HG03025 (cell line): Measurements from ENCODE around the gene SIGLEC12.
"Not testable (repeated sequence)": the region's sequence is repeated elsewhere in the genome, so short reads cannot be mapped to it uniquely, and the experiment has no call there.

Source experiments
- ATAC-seq: cut with Tn5 transposase; IDR thresholded peaks from one replicate; pipeline ENCODE4 v1.9.1; 2021; ENCODE audit warnings: mild to moderate bottlenecking, moderate library complexity; ENCODE audit not compliant: unreplicated experiment, low FRiP score

SIGLEC12 gene

DNA sequence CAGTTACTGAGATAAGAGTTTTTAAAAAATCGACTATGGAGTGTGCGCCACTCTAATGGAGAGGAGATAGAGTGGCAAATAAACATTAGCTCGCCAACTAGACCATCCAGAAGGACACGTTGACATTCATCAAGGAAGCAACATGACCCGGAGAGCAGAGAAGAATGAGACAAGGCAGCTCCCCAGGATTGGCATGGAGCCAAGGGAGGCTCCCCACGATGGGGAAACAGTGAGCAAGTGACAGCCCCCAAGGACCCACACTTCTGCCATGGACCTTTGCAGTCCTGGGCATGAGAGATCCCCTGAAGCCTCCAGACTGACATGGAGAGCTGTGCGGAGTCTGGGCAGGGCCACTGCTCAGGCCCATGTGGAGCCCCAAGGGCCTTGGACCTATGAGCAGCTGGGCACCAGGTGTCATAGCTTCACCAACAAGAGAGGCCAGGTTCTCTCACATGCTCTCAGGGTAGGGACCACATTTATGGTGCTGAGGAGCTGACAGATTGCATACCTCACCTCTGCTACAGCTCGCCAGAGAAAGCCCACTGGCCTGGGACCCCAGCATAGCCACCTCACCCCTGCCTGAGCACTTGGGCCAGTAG lies 23.2 kb upstream of the SIGLEC12 start:
- ATAC-seq, result no peak

- ATAC-seq, result no peak
Observed at GRCh38 chr19:51521781-51522180, 20.2 kb upstream of the SIGLEC12 start.

GRCh38 chr19:51521357-51521756 lies 19.8 kb upstream of the SIGLEC12 start:
- ATAC-seq, result no peak

- ATAC-seq, result no peak
Observed at GRCh38 chr19:51520728-51521127, 19.1 kb upstream of the SIGLEC12 start.

DNA sequence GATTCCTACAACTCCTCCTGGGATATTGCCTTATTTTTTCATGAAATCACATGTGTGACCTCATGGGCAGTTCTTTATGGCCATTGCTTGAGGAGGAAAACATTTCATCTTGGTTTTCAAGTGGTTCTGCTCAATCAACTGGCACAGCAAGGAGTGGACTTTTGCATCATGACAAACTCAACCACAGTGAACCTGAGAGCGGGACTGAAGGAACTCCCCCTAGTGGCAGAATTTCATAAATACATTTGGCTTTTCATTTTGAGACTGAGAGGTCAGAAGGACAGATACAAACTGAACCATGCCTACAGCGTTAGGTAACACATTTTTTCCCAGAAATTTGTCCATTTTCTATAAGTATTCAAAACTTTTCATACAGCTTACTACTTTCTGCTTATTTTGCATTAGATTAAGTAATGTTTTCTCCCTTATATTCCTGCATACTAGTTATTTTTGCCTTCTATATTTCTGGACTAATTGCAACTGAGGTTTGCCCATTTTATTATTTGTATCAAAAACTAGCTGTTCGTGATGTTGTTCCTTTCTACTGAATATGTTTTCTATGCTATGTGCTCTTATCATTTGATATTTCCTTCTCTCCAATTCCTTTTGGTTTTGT lies 13.4 kb upstream of the SIGLEC12 start:
- no peak for ATAC-seq

- ATAC-seq, result no peak
Observed at GRCh38 chr19:51513968-51514367, 12.4 kb upstream of the SIGLEC12 start.

- ATAC-seq, result no peak
Observed at GRCh38 chr19:51511353-51511752, 9.8 kb upstream of the SIGLEC12 start.

GRCh38 chr19:51509823-51510660 lies 8.4 kb upstream of the SIGLEC12 start:
- ATAC-seq, result no peak

- no peak for ATAC-seq
Observed at GRCh38 chr19:51508059-51508733, 6.6 kb upstream of the SIGLEC12 start.

DNA sequence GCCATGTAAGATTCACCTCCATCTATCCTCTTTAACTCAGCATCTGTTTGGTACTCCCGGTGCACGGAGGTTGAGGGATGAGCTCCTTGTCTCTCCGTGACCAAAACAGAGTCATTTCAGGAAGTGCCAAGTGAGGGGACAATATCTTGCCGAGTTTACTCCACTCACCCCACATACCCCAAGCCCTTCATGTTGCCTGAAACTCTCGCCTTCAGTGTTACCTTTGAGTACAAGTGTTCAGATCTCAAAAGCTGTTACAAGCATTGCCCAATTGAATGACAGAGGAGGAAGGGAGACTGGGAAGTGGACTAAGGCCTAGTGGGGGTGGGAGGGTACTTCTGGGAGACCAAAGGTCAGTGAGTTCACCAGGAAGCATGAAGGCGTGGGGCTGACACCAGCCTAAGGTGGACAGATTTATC lies 6.0 kb upstream of the SIGLEC12 start:
- no peak for ATAC-seq

- ATAC-seq, result no peak
Observed at GRCh38 chr19:51507192-51507591, 5.6 kb upstream of the SIGLEC12 start.

DNA sequence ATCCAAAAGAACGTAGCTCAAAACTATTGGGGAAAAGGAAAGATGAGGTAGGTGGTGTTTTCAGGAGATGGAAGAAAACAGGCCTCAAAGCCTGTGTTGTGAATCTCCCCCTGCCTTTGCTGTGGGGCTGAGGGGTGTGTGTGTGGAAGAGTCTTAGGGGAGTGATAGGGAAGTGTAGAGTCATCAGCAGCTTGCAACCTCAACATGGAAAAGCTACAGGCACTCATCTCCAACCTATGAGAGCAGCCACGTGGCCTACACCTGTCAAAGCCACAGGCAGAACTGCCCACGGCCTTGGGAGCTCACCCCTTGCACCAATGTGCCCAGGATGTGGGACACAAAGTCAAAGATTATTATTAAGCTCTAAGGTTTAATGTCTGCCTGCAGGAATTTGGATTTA lies 4.3 kb upstream of the SIGLEC12 start:
- ATAC-seq, result no peak

GRCh38 chr19:51503896-51504295 lies 2.3 kb upstream of the SIGLEC12 start:
- ATAC-seq, result no peak

DNA sequence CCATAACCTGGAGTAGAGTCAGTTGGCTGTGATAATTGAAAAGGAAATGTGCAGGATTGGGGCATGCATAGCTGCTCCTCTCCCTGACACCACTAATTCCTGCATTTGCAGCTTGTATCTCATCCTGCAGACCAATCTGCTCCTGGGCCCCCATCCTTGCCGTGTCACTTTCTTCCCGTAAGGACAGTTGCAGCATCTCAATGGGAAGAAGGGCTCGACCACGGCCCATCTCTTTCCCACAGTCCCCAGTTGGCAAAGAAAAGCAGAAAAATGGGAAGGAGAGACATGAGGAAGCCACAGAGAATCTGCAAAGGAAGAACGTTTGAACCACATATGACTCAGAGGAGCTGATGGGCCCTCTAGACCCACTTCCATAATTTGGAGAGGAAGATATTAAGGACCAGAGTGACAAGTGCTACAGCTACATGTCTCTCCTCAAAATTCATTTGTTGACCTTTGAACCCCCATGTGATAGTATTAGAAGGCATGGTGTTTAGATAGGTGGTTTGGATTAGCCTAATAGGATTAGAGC lies 1.8 kb upstream of the SIGLEC12 start:
- ATAC-seq, result no peak

DNA sequence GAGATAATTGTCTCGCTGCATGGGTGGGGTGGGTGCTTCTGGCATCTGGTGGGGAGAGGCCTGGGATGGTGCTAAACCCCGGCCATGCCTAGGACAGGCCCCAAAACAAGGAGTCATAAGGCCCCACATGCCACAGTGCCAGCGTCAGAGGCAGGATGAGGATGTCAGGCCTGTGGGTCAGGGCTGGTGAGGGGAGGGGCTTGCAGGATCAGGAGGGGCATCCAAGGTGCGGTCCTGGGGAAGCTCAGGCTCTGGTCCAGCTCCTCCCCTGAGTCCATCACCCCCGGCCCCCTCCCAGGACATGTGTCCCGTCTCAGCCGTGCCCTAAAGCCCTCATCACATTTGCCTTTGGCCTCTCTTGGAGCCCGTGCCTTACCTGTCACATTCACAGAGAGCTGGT lies 669 bp downstream of the SIGLEC12 start:
- ATAC-seq, result not testable (repeated sequence)

DNA sequence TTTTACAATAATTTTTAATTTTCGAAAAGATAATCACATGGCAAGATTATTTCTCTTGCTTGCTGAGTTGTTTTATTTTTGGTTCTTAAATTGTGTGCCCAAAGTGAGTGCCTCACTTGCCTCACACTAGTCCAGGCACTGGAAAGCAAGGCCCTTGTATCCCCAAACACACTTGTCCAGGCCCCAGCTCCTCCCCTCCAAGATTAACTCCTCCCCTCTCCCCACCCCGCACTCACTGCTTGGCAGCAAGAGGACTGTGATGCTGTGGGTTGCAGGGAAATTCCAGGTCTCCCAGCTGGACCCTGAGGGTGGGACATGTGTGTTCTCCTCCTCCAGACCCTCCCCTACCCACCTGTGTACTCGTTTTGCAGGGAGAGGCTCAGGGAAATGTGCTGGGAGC lies 3.9 kb downstream of the SIGLEC12 start:
- no peak for ATAC-seq

GRCh38 chr19:51493776-51494175 lies 7.8 kb downstream of the SIGLEC12 start:
- no peak for ATAC-seq

DNA sequence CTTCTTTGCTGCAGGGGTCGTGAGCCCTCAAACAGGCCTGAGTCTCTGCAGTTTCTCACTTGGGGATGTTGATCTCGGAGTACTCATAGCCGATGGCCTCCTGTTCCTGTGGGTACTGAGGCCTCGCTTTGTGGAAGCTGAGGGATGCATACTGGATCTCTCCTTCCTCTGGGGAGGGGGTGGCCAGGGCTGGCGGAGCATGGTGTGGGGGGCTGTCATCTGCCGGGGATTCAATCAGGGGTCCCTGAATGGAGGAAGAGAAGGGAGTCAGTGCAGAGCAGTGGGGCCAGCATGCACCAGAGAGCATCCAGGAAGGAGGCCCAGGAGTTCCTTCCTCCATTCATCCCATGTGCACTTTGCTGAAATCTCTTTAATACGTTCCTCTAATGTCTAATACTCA lies 10.0 kb downstream of the SIGLEC12 start:
- ATAC-seq, result no peak

DNA sequence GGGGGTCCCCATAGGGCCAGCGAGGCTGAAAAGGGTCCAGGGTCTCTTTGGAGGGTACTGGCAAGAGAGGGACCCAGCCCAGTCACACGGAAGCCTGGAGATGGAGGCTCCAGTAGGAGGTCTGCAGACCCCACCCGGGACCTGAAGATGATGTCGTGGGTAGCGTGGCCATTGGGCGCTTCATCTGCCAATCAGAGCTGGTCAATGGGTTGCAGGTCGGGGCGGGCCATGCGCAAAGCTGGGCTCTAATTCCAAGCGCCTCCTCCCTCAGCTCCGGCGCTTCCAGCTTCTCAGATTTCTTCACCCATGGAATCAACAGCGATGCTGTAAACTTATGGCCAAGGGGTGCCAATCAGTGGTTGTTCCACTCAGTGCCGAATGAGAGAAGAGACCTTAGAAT lies 10.9 kb downstream of the SIGLEC12 start:
- ATAC-seq, result no peak

DNA sequence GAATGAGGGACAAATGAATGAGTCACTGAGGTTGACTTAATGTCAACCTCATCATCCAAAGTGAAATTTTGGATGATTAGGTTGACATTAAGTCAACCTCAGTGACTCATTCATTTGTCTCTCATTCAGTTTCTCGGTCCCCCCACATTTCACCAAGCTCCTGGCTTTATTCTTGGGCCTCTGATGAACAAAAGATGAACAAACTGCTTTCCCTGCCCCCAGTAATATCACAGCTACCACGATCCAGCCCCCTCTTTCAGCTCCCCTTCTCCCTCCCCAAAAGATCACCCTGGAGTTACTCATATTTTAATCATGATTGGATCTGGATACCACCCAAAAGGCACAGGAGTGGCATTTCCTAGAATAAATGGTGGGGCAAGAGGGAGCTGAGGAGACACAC lies 12.5 kb downstream of the SIGLEC12 start:
- no peak for ATAC-seq

GRCh38 chr19:51488491-51488890 lies 13.1 kb downstream of the SIGLEC12 start:
- no peak for ATAC-seq
